AG10803 (cell line): Measurements from ENCODE around the gene EXOC4.

Experiments
- DNase-seq: peaks from one replicate; pipeline ENCODE4 v3.0.0; 2010; ENCODE audit warnings: low read depth
- H3K4me3 ChIP-seq: 2 replicates; pipeline ENCODE4 v1.5.1; 2011; ENCODE audit warnings: mild to moderate bottlenecking, low read length, control low read depth
- TF ChIP-seq, protein P1 (sequence below): conservative IDR thresholded peaks from 2 replicates; pipeline ENCODE4 v1.5.1; 2011; ENCODE audit warnings: mild to moderate bottlenecking, low read length, control low read depth, inconsistent platforms

Gene EXOC4

GRCh38 chr7:133518718-133519117, 265.8 kb downstream of the EXOC4 start:
- no peak overlapping the region for H3K4me3 ChIP-seq
- TF ChIP-seq, protein P1, sequence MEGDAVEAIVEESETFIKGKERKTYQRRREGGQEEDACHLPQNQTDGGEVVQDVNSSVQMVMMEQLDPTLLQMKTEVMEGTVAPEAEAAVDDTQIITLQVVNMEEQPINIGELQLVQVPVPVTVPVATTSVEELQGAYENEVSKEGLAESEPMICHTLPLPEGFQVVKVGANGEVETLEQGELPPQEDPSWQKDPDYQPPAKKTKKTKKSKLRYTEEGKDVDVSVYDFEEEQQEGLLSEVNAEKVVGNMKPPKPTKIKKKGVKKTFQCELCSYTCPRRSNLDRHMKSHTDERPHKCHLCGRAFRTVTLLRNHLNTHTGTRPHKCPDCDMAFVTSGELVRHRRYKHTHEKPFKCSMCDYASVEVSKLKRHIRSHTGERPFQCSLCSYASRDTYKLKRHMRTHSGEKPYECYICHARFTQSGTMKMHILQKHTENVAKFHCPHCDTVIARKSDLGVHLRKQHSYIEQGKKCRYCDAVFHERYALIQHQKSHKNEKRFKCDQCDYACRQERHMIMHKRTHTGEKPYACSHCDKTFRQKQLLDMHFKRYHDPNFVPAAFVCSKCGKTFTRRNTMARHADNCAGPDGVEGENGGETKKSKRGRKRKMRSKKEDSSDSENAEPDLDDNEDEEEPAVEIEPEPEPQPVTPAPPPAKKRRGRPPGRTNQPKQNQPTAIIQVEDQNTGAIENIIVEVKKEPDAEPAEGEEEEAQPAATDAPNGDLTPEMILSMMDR = no peak

GRCh38 chr7:133520248-133520647, 267.4 kb downstream of the EXOC4 start:
- no peak overlapping the region for H3K4me3 ChIP-seq
- TF ChIP-seq, protein P1 = no peak
- no peak for DNase-seq

More at GRCh38 chr7:133518718-133519117, 265.8 kb downstream of the EXOC4 start:
- DNase-seq = no peak

- H3K4me3 ChIP-seq = no peak overlapping the region
- TF ChIP-seq, protein P1 = no peak
- no peak for DNase-seq
Measured at GRCh38 chr7:133522501-133522900, 269.6 kb downstream of the EXOC4 start.

- no peak for DNase-seq
- H3K4me3 ChIP-seq = no peak overlapping the region
- TF ChIP-seq, protein P1 = no peak
Measured at GRCh38 chr7:133528796-133529195, 275.9 kb downstream of the EXOC4 start.

DNA sequence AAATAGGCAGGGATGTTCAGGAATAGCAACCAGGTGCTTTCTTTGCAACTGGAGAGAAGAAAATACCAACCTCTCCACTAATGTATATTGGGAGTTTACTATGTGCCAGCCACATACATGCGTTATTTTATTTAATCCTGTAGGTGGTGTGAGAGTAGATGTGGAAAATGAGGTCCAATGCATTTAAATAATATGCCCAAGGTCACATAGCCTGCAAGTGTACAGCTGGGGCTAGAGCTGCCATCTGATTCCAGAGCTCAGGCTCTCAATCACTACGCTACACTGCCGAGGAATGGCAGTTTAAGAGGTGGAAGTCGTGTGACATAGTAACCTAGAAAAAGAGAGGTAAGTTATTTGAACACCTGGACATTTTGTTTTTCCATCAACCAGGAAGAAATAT, 277.0 kb downstream of the EXOC4 start:
- no peak for DNase-seq
- H3K4me3 ChIP-seq = no peak overlapping the region
- TF ChIP-seq, protein P1 = no peak

GRCh38 chr7:133530682-133531081, 277.8 kb downstream of the EXOC4 start:
- H3K4me3 ChIP-seq = no peak overlapping the region
- TF ChIP-seq, protein P1 = no peak
- DNase-seq = peak; percentile 85

DNA sequence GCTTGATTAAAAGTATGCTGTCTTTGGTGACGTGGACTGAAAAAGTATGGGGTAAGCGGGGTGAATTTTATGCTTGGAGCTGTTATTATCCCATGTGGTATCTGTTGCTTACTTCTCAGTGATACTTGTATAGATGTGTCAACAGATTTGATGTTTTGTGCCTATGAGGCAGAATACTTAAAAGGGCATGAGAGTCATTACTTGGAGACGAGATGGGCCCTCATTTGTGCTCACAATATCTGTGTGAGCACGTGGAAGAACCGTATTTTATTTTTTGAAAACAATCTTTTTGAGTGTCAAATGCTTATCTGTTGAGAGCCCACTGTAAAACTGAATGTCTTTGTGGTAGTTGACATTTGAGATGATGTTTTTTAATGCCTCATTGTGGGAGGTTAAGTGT, 281.9 kb downstream of the EXOC4 start:
- H3K4me3 ChIP-seq = no peak overlapping the region
- TF ChIP-seq, protein P1 = no peak
- no peak for DNase-seq
